ENCODE results near the gene TNK1. TPM values are rescaled to one million over a fixed set of nuclear protein-coding genes. Genes with fewer than 3 reads are reported as not detected.

TNK1 gene
- total RNA-seq, 2 donors from 2014 or later = 11.0 to 11.7 TPM

GRCh38 chr17:7370853-7371252 lies 10.0 kb upstream of the TNK1 start:
- no peaks in the 10 kb centered on the region for H3K4me1 Mint-ChIP-seq
- Histone ChIP-seq H3K9ac (ENCODE audit: extremely low read depth, low read length, poor library complexity, severe bottlenecking) (no peak overlapping the region), H3K27ac (ENCODE audit: low read depth, low read length) (no peak overlapping the region), H3K4me3 (ENCODE audit: low read length) (no peak overlapping the region), H3K4me1 (ENCODE audit: control insufficient read depth, insufficient read depth, low read length) (no peaks in the 10 kb centered on the region), H3K9me3 (ENCODE audit: control insufficient read depth, low read length) (no peaks in the 10 kb centered on the region), H3K36me3 (ENCODE audit: control insufficient read depth, insufficient read depth, low read length) (no peaks in the 10 kb centered on the region), H3K27me3 (ENCODE audit: control insufficient read depth, insufficient read depth, low read length, poor library complexity, severe bottlenecking) (no peaks in the 10 kb centered on the region)
- H3K27me3 Mint-ChIP-seq (ENCODE audit: insufficient read depth) = peaks cover 12% of the 10 kb centered on the region
- no peak for TF ChIP-seq CTCF (conservative IDR thresholded peaks at IDR 0.05)
- WGBS, 2 experiments (ENCODE audit: insufficient coverage in 1 of 2, insufficient read length in 1 of 2) = 75 to 98% methylated on average over 2 to 4 of the region's 4 CpGs
- H3K4me3 Mint-ChIP-seq = no peak overlapping the region
- H3K27ac Mint-ChIP-seq = no peak overlapping the region
- no peak for DNase-seq
- no peaks in the 10 kb centered on the region for H3K9me3 Mint-ChIP-seq
- no peaks in the 10 kb centered on the region for H3K36me3 Mint-ChIP-seq (ENCODE audit: low read depth)

- peaks cover 14% of the 10 kb centered on the region for H3K27me3 Mint-ChIP-seq (ENCODE audit: insufficient read depth)
- H3K4me1 Mint-ChIP-seq = no peaks in the 10 kb centered on the region
- Histone ChIP-seq H3K9ac (ENCODE audit: extremely low read depth, low read length, poor library complexity, severe bottlenecking) (no peak overlapping the region), H3K4me3 (ENCODE audit: low read length) (no peak overlapping the region), H3K27ac (ENCODE audit: low read depth, low read length) (no peak overlapping the region), H3K4me1 (ENCODE audit: control insufficient read depth, insufficient read depth, low read length) (no peaks in the 10 kb centered on the region), H3K27me3 (ENCODE audit: control insufficient read depth, insufficient read depth, low read length, poor library complexity, severe bottlenecking) (no peaks in the 10 kb centered on the region), H3K36me3 (ENCODE audit: control insufficient read depth, insufficient read depth, low read length) (no peaks in the 10 kb centered on the region), H3K9me3 (ENCODE audit: control insufficient read depth, low read length) (peaks cover 3% of the 10 kb centered on the region)
- no peak overlapping the region for H3K4me3 Mint-ChIP-seq
- no peak for DNase-seq
- H3K36me3 Mint-ChIP-seq (ENCODE audit: low read depth) = no peaks in the 10 kb centered on the region
- TF ChIP-seq CTCF (conservative IDR thresholded peaks at IDR 0.05) = no peak
- peaks cover 4% of the 10 kb centered on the region for H3K9me3 Mint-ChIP-seq
- 92 to 100% methylated on average over 2 of the region's 2 CpGs for WGBS, 2 experiments (ENCODE audit: insufficient coverage in 1 of 2, insufficient read length in 1 of 2)
- no peak overlapping the region for H3K27ac Mint-ChIP-seq
Measured at GRCh38 chr17:7374353-7374752, 6.5 kb upstream of the TNK1 start.

- Mint-ChIP-seq H3K9me3 (peaks cover 5% of the 10 kb centered on the region), H3K27ac (no peak overlapping the region), H3K36me3 (ENCODE audit: low read depth) (no peaks in the 10 kb centered on the region), H3K4me3 (no peak overlapping the region), H3K4me1 (peaks cover 9% of the 10 kb centered on the region), H3K27me3 (ENCODE audit: insufficient read depth) (peaks cover 44% of the 10 kb centered on the region)
- Histone ChIP-seq H3K9me3 (ENCODE audit: control insufficient read depth, low read length) (peaks cover 9% of the 10 kb centered on the region), H3K9ac (ENCODE audit: extremely low read depth, low read length, poor library complexity, severe bottlenecking) (no peak overlapping the region), H3K27ac (ENCODE audit: low read depth, low read length) (no peak overlapping the region), H3K4me3 (ENCODE audit: low read length) (no peak overlapping the region), H3K36me3 (ENCODE audit: control insufficient read depth, insufficient read depth, low read length) (no peaks in the 10 kb centered on the region), H3K27me3 (ENCODE audit: control insufficient read depth, insufficient read depth, low read length, poor library complexity, severe bottlenecking) (peaks cover 39% of the 10 kb centered on the region), H3K4me1 (ENCODE audit: control insufficient read depth, insufficient read depth, low read length) (peaks cover 4% of the 10 kb centered on the region)
- DNase-seq = no peak
- no peak for TF ChIP-seq CTCF (conservative IDR thresholded peaks at IDR 0.05)
- WGBS, 2 experiments (ENCODE audit: insufficient coverage in 1 of 2, insufficient read length in 1 of 2) = 92% methylated on average over 2 of the region's 3 CpGs; no CpG with 5 or more reads in 1 of the 2 experiments
Measured at GRCh38 chr17:7379134-7379533, 1.8 kb upstream of the TNK1 start.

All from endodermal cell (in vitro differentiated cells).